Stimulated activated CD4-positive, alpha-beta T cell treated with anti-CD3 and anti-CD28 coated beads, Interleukin-4, amount 100 ng/mL, for 1 hour (primary cell): ENCODE measurements around the gene ATF7.

Experiments used
- DNase-seq: peaks from one replicate; pipeline ENCODE4 v3.0.0-alpha.2; 2020

The ATF7 gene

GRCh38 chr12:53516758-53517455 lies 109.3 kb downstream of the ATF7 start:
- DNase-seq, result no peak

- DNase-seq, result no peak
These were observed 110.9 kb downstream of the ATF7 start for GRCh38 chr12:53515291-53515680.

- no peak for DNase-seq
These were observed 111.4 kb downstream of the ATF7 start for GRCh38 chr12:53514628-53515290.

- no peak for DNase-seq
These were observed 112.3 kb downstream of the ATF7 start for GRCh38 chr12:53513712-53514410.

- no peak for DNase-seq
These were observed 115.9 kb downstream of the ATF7 start for GRCh38 chr12:53510181-53510812.

- peak; percentile 82 for DNase-seq
These were observed 117.5 kb downstream of the ATF7 start for GRCh38 chr12:53508534-53509170.

- no peak for DNase-seq
These were observed 118.6 kb downstream of the ATF7 start for GRCh38 chr12:53507603-53507885.

- DNase-seq, result no peak
These were observed 119.1 kb downstream of the ATF7 start, which contains the start of gene NPFF for GRCh38 chr12:53506881-53507602. Gene NPFF (minus strand): TSS chr12:53507484. CDS start chr12:53507474, 10 bp downstream.

GRCh38 chr12:53506450-53506785 lies 119.8 kb downstream of the ATF7 start:
- no peak for DNase-seq

- DNase-seq, result no peak
These were observed 120.4 kb downstream of the ATF7 start for GRCh38 chr12:53505555-53506449.

GRCh38 chr12:53505086-53505485 lies 121.1 kb downstream of the ATF7 start:
- no peak for DNase-seq

- no peak for DNase-seq
These were observed 121.9 kb downstream of the ATF7 start for GRCh38 chr12:53504004-53504920.

- no peak for DNase-seq
These were observed 123.0 kb downstream of the ATF7 start for GRCh38 chr12:53502983-53503728.

GRCh38 chr12:53502331-53502730 lies 123.9 kb downstream of the ATF7 start:
- no peak for DNase-seq

GRCh38 chr12:53501615-53502181 lies 124.5 kb downstream of the ATF7 start:
- DNase-seq, result no peak

GRCh38 chr12:53500776-53501614 lies 125.2 kb downstream of the ATF7 start, which contains the start of gene TARBP2:
Gene TARBP2 (plus strand): TSS chr12:53501283. CDS start chr12:53501409, 126 bp downstream.
- DNase-seq, result peak; percentile 95

- DNase-seq, result no peak
These were observed 125.9 kb downstream of the ATF7 start for GRCh38 chr12:53500142-53500775.
